ENCODE results near the gene KDM4E. TPM values are rescaled to one million over a fixed set of nuclear protein-coding genes. Genes with fewer than 3 reads are reported as not detected.

KDM4E gene
- total and polyA plus RNA-seq, 9 of the 15 experiments (the other 6 are each of a cell fraction or from before 2014, with no cell fraction given): 0.04 TPM; not detected in 8

DNA sequence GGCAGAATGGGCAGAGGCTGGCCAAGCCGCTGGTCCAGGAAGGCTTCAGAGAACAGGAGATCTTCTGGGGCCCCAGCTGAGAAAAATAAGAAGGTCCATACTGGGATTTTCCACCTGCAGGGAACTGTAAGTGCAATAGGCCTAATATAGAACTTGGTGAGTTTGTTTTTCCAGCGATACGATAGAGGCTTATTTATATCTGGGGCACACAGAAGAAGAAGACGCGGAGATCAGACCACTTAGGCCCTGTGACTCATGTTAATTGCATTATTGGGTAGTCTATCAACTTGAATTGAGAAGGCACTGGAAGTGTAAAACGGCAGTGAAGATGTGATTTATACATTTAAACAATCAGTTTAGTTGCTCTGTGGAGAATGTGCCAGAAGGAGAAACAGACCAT is 34.0 kb downstream of the KDM4E start:
- BruUV-seq (replicated peaks): no TSS peak
- WGBS (ENCODE audit: insufficient coverage, low coverage, missing lambda C conversion rate): 9% methylated on average over 6 of the region's 6 CpGs

DNA sequence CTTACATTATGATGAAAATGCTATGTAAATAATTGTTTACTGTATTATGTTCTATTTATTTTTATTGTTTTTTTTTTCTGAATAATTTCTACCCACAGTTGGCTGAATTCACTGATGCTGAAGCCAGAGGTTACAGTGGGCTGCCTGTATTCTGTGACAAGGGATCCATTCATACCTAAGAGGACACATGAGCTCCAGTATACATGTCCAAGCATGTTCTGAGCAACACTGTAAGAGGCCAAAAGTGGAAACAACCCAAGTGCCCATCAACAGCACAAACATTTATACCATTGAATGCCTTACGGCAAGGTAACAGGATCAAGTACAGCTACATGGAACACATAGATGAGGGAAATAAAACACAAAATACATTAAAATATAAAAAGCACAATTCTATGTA is 40.3 kb downstream of the KDM4E start:
- no peaks in the 10 kb centered on the region for H4K20me1 ChIP-seq (replicated peaks; ENCODE audit: control insufficient read depth, insufficient read depth, low read length)
- no peak for ATAC-seq
- H3K4me1 ChIP-seq (replicated peaks in 1 of 2; ENCODE audit: control insufficient read depth in 2 of 2, insufficient read depth in 2 of 2, low read length in 2 of 2): peaks cover 0 to 5% of the 10 kb centered on the region in 2 experiments; a peak in 3 of 5 replicates
- no peak for TF ChIP-seq PYGO2 (tag; IDR thresholded peaks at IDR 0.05)
- no peak for TF ChIP-seq KAT8 (IDR thresholded peaks at IDR 0.05; ENCODE audit: low read depth)
- TF ChIP-seq, protein P1, sequence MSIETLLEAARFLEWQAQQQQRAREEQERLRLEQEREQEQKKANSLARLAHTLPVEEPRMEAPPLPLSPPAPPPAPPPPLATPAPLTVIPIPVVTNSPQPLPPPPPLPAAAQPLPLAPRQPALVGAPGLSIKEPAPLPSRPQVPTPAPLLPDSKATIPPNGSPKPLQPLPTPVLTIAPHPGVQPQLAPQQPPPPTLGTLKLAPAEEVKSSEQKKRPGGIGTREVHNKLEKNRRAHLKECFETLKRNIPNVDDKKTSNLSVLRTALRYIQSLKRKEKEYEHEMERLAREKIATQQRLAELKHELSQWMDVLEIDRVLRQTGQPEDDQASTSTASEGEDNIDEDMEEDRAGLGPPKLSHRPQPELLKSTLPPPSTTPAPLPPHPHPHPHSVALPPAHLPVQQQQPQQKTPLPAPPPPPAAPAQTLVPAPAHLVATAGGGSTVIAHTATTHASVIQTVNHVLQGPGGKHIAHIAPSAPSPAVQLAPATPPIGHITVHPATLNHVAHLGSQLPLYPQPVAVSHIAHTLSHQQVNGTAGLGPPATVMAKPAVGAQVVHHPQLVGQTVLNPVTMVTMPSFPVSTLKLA (conservative IDR thresholded peaks at IDR 0.05): no peak
- TF ChIP-seq ZBTB7A (IDR thresholded peaks at IDR 0.05; ENCODE audit: borderline replicate concordance, control insufficient read depth, low read depth, low read length): no peak
- TF ChIP-seq PRMT5 (CRISPR knock-in tag; IDR thresholded peaks at IDR 0.05): no peak
- no peak for TF ChIP-seq SUPT5H (IDR thresholded peaks at IDR 0.05)
- TF ChIP-seq FOSL1 (tag; conservative IDR thresholded peaks at IDR 0.05): no peak
- H3K79me2 ChIP-seq (ENCODE audit: control insufficient read depth, insufficient read depth, low read length): peaks cover 30% of the 10 kb centered on the region
- H3K27me3 ChIP-seq (ENCODE audit: control insufficient read depth in 2 of 2, insufficient read depth in 2 of 2, low read length in 2 of 2): no peaks in the 10 kb centered on the region
- H3K9me3 ChIP-seq (replicated peaks; ENCODE audit: control insufficient read depth, insufficient read depth, low read depth, low read length): no peaks in the 10 kb centered on the region
- BruUV-seq (replicated peaks): no TSS peak
- no peak overlapping the region for H2AFZ ChIP-seq (ENCODE audit: low read depth, low read length)
- H3K27ac ChIP-seq (ENCODE audit: extremely low read depth, low read depth, low read length): no peak overlapping the region
- in situ Hi-C loops (cut with MboI) (no loop called here), intact Hi-C loops (cut with micrococcal nuclease) (loop anchor here (5.0 to 10.0 kb wide), 4 partner anchors 93 to 699 kb away; partner anchors contain the start of genes CWC15, KDM4D and SESN3)
- no peaks in the 10 kb centered on the region for H3K9me1 ChIP-seq (ENCODE audit: control insufficient read depth, insufficient read depth, low read length)
- no peak for DNase-seq (ENCODE audit: extremely low read depth in 1 of 4, low spot score in 3 of 4)
- POLR2A ChIA-PET: no interaction called here
- peaks cover 4% of the 10 kb centered on the region; the same call in 2 of the 3 replicates for H3K36me3 ChIP-seq (ENCODE audit: control insufficient read depth, insufficient read depth, low read length)
- H3K4me2 ChIP-seq (ENCODE audit: insufficient read depth, low read length): no peak overlapping the region
- no peak overlapping the region for H3K9ac ChIP-seq (ENCODE audit: insufficient read depth in 1 of 2, low read depth in 2 of 2, low read length in 2 of 2)
- H3K4me3 ChIP-seq: no peak overlapping the region
- FAIRE-seq: no peak
- 93% methylated on average over 1 of the region's 1 CpG for WGBS (ENCODE audit: insufficient coverage, low coverage, missing lambda C conversion rate)
- CTCF ChIA-PET (ENCODE audit: low intra/inter-chr PET ratio): no interaction called here

More for the DNA sequence above, 34.0 kb downstream of the KDM4E start:
- POLR2A ChIA-PET: no interaction called here
- Histone ChIP-seq H3K9me1 (ENCODE audit: control insufficient read depth, insufficient read depth, low read length) (no peaks in the 10 kb centered on the region), H3K36me3 (ENCODE audit: control insufficient read depth, insufficient read depth, low read length) (no peaks in the 10 kb centered on the region), H4K20me1 (replicated peaks; ENCODE audit: control insufficient read depth, insufficient read depth, low read length) (no peaks in the 10 kb centered on the region), H3K9ac (ENCODE audit: insufficient read depth in 1 of 2, low read depth in 2 of 2, low read length in 2 of 2) (no peak overlapping the region), H2AFZ (ENCODE audit: low read depth, low read length) (no peak overlapping the region), H3K79me2 (ENCODE audit: control insufficient read depth, insufficient read depth, low read length) (no peaks in the 10 kb centered on the region), H3K27ac (ENCODE audit: extremely low read depth, low read depth, low read length) (no peak overlapping the region), H3K9me3 (replicated peaks; ENCODE audit: control insufficient read depth, insufficient read depth, low read depth, low read length) (no peaks in the 10 kb centered on the region), H3K4me1 (replicated peaks in 1 of 2; ENCODE audit: control insufficient read depth in 2 of 2, insufficient read depth in 2 of 2, low read length in 2 of 2) (no peaks in the 10 kb centered on the region), H3K27me3 (ENCODE audit: control insufficient read depth in 2 of 2, insufficient read depth in 2 of 2, low read length in 2 of 2) (peaks cover 0 to 13% of the 10 kb centered on the region in 2 experiments; a peak in 2 of 5 replicates), H3K4me3 (no peak overlapping the region), H3K4me2 (ENCODE audit: insufficient read depth, low read length) (no peak overlapping the region)
- in situ Hi-C loops (cut with MboI) (no loop called here), intact Hi-C loops (cut with micrococcal nuclease) (no loop called here)
- CTCF ChIA-PET (ENCODE audit: low intra/inter-chr PET ratio): no interaction called here
- TF ChIP-seq SMAD3 (CRISPR knock-in tag; conservative IDR thresholded peaks at IDR 0.05): no peak
- FAIRE-seq: no peak
- no peak for ATAC-seq
- DNase-seq (ENCODE audit: extremely low read depth in 1 of 4, low spot score in 3 of 4): no peak

Measured in K562 (cell line).